HG03442 (cell line): ENCODE data around the gene C10orf90.

Experiments used
- ATAC-seq: cut with Tn5 transposase; IDR thresholded peaks from one replicate; pipeline ENCODE4 v1.9.1; 2021; ENCODE audit warnings: mild to moderate bottlenecking, moderate library complexity; ENCODE audit not compliant: unreplicated experiment

Gene C10orf90

GRCh38 chr10:126433351-126433750 lies 237.1 kb downstream of the C10orf90 start:
- ATAC-seq = no peak

- no peak for ATAC-seq
Measured at GRCh38 chr10:126432507-126432906, 238.0 kb downstream of the C10orf90 start.

- ATAC-seq = no peak
Measured at GRCh38 chr10:126431816-126432215, 238.7 kb downstream of the C10orf90 start.

DNA sequence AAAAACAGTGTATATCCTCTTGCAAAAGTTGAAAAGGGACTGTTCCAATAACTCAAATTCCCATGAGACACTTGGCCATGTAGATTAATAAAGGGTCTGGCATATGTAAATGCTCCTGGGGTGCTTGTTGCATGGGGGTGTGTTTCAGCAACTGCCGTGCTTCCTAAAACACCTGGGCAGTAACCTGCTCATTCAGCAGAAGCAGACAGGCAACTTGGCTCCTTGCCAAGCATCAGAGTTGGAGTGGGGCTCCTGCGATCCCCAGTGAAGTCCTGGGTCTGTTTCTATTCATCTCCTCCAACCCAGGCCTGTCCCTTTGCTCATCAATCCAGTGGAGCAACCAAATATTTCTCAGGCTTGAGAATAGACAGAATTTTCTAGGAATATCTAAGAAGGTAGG lies 240.0 kb downstream of the C10orf90 start:
- ATAC-seq = no peak

DNA sequence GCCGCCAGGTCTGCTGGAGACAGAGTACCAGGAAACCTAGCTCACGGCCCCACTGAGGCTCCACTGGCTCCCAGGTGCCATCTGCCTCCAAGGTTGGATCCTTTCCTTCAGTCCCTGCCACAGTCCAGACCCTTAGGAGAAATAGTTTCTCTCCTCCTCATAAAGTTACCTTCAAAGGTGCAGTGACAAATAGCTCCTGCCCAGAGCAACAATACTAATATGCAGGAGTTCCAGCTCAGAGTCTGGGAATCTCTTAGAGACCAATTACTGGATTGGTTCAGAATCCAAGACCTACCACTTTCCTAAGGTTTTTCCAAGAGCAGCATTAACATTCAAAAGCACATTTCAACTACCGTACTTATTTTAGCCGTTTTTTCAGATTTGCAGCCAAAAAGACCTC lies 241.2 kb downstream of the C10orf90 start:
- no peak for ATAC-seq

- ATAC-seq = no peak
Measured at GRCh38 chr10:126425489-126426065, 244.9 kb downstream of the C10orf90 start.

DNA sequence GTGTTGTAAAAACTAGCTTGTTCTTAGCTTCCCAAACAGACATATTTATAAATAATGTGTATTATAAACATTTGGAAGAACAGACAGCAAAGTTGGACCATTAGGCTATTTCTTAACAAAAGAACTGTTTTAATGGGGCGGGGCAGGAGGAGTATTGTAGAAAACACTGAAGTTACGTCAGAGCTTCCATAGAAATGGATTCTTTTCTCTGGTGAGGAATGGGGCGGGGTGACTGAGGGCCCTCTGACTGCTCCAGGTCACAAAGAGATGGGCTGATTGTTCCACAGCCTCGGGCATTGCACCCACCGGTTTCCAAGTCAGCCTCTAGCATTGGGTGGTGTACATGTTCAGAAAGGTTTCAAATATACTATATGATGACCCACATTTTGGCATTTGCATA lies 245.5 kb downstream of the C10orf90 start:
- ATAC-seq = no peak

- no peak for ATAC-seq
Measured at GRCh38 chr10:126423732-126424491, 246.6 kb downstream of the C10orf90 start.

DNA sequence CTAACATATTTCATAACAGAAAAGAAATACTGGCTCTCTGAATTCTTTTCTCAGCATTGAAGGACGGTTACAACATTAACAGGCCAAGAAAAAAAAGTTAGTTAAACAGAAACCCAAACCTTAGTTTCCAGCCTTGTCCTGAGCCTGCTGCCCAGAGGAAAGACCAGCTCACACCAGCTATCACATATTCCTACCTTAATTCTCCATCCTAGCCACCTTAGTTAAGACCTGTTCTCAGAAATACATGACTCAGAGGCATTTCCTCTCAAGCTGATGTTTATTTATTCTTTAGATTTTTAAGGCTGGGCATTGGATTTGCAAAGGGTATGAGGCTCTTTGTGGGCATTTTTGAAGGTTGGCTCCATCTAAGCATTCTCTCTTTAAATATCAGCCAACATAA lies 247.9 kb downstream of the C10orf90 start:
- no peak for ATAC-seq

DNA sequence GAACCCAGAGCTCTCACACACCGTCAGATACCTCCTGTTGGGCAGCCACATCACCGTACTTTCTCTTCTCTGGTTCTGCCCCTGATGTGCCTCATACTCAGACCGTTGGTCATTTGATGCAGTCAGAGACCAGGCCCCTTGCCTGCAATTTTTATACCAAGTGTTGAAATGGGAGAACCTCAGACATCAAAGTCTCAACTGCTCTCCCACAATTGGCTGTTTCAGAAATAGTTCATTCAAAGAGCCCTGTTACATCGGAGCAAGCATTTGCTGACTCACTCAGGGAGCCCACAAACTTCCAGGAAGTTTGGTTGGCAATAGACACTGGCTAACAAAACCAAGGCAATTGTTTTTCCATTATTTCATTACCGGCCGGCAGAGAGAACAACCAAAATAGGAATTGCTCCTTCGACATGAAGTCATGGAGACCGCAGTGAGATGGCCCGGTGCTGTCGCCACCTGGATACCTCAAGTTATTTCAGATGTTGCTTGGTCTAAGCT lies 248.7 kb downstream of the C10orf90 start:
- ATAC-seq = no peak

DNA sequence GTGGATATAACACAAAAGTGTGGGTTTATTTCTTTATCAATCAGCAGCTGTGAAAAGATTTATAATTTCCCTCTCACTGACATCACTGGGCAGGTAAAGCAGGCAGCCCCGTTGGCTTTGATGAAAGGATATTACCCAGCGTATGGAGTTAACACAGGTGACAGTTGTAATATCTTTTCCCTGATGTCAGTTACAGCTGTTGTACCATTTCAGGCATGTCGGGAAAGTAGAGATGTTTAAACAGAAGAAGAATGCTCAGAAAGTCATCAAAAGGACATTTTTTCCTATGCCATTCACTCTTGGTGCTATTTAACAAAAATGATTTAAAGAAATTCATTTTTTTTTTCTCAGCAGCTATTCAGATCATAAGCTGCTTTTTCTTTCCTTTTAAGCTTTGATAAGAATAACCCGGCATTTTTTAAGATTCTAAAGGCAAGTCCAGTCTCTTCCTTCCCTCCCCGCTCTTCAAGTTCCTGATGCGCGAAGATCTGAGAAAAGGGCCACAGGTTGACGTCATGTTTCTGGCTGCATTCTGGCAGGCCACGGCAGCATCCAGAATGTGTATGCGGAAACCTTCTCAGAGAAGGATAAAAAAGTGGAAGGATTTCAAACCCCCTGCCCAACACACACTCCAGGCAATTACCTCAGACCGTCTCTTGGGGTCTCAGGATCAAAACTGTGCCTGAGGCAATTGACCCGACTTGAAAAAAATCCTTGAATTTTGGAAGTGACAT lies 249.8 kb downstream of the C10orf90 start:
- no peak for ATAC-seq

DNA sequence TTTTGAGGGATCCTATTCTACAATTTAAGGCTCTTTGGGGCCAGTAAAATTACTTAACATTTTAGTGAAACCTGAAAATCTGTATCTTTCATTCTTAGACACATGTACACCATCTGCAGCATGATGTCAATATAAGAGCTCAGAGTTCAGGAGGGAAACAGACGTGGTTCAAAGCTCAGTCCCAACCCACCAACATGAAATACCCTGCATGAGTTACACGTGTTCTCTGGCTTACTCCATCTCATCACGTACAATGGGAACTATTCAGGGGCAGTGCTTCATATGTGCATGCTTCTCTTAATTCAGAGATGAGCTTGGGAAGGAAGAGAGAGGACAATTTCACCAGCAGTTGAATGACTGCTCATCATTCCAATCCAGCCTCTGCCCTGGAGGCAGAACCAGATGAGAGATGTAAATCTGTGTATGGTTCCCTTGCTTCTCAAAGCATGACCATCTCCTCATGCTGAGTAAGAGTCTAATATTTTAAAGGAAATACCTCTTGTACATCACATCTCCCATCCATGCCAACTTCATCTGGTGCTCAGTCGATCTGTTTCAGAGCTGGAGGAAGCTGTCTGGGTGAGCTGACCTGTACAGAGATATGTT lies 253.2 kb downstream of the C10orf90 start:
- ATAC-seq = no peak

- ATAC-seq = no peak
Measured at GRCh38 chr10:126409821-126410220, 260.7 kb downstream of the C10orf90 start.

DNA sequence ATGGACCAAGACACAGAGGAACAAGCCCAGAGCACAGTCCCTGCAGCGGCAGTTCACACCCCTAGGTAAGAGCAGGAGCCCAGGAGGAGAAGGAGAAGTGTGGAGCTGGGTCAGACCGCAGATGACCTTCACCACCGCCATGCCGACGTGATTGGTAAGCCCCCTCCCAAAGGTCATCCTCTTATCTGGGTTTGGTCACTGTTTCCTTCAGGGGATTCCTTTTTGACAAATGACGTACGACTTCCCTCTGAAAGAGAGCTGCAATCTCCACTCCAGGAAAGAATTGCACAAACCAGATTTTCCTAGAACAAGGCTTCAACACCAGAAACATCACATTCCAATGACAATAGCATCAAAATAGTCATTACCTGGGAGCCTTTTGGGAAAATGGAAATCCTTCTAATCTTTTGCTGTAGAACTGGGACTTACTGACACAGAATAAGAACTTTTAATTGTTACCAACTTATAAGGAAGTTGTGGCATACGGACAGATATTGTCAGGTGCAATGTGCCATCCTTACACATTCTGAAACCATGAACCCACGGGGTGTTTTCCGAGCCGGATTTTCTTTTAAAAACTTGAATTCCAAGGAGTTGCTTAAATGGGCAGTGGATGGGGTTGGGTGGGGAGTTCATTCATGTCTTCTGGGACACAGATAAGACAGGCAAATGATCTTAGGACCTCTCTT lies 261.4 kb downstream of the C10orf90 start:
- no peak for ATAC-seq

GRCh38 chr10:126407831-126408230 lies 262.7 kb downstream of the C10orf90 start:
- ATAC-seq = no peak

DNA sequence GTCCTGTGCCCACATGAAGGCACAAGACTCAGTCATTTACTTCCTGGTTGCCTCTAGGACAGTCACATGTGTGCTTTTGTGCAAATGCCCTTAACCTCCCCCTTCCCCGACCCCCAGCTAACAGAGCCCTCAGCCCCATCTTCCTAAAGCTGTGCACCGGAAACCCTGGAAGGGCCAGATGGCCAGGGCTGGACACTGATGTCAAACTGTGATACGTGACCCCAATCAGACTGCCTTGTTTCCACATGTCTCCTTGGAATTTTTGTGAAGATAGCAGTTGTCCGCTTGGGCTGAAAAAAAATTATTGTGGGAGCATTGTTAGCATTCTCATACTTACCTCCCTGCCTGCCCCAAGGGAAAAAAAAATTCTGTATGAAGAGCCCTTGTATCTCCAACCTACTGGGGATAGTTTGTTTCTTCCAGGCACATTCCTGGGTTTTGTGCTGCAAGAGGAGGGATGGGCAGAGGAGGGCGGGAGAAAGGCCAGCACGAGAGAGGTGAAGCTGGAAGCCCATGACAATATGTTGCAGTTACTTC lies 265.2 kb downstream of the C10orf90 start:
- no peak for ATAC-seq

DNA sequence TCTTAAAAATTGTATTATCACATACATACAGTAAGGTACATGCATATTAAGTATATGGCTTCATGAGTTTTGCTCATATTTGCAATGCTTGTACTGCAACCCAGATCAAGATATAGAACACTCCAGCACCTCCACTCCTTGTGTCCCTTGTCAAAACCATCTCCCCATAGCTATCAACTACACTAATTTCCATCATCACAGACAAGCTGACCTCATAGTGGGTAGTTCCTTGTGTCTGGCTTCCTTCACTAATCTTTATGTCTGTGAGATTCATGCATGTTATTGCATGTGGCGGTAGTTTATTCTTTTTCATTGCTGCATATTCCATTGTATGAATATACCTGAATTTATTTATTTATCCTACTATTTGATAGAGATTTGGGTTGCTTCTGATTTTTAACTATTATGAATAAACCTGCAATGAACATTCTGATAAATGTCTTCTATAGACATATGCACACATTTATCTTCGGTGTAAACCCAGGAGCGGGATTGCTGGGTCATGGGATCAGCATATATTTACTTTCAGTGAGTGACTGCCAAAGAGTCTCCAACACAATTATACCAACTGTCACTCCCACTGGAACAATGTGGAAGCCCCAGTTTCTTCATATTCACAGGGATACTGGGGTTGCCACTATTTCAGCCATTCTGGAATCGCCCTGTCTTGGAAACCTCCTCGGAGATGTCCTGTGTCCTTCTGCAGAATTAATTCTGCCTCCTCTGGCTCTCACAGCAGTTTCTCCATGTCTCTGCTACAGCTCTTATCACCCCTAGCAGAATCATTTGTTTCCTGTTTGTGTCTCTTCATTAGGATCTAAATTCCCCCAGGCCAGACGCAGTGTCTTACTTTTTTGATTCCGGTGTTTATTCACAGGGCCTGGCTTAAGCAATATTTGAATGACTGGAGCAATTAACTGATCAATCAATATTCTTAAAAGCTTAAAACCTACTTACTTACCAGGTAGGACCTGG lies 267.5 kb downstream of the C10orf90 start:
- no peak for ATAC-seq

DNA sequence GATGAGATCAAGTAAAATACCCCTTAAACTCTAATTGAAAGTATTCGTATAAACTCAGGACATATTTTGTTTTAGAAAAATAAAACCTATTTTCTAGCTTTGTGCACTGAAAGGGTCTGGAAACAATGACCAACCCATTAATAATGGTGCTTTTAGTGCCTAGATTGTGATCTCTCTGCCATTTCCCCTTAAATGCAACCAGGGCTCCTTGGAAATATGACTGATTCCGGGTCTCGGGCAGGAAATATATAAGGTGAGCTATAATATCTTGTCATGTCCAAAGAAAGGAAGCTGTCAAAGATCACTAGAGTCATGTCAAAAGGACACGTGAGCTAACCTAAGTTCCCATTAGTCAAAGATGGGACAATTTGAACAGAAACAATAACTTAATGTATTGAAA lies 269.9 kb downstream of the C10orf90 start:
- ATAC-seq = no peak

DNA sequence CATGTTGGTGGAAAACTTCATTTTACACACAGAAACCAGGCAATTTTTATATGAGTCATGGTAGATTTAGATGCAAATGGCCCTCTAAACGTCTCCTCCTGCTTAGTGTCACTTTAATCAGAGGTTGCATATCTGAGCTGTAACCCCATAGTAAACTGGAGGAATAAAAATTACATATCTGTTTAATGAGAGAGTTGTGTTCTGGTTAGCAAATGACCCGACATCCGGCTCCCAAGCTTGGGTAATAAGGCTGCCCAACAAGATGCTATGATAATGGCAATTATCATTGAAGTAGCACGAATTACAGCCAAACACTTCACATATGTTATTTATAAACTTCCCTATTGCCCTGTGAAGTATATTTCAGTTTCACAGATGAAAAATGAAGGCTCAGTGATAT lies 271.6 kb downstream of the C10orf90 start:
- ATAC-seq = no peak

DNA sequence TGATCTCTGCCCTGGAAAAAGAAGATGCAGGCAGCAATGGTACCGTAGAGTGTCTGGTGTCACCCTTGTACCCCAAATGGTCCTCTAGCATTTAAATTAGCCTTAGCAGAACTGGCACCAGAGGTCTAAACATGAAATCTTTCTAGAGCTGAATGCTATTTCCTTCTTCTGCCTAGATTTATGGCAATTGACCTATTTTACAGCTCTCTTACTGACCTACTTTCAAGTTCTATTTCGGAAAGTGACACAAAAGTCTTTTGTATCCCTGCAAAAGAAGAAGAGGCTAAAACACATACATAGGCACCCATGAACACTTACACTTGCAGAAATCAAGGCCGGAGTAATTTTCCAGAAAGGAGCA lies 272.1 kb downstream of the C10orf90 start:
- no peak for ATAC-seq
